GM23248 (cell line): ENCODE results near the gene C11orf98. TPM values are rescaled to one million over a fixed set of nuclear protein-coding genes. Genes with fewer than 3 reads are reported as not detected.

Experiments
- DNase-seq: peaks from one replicate; pipeline ENCODE4 v3.0.0-alpha.2; 2015
- H2AFZ ChIP-seq: fragments of 200-600 bp; sonication (generic); 2 replicates; pipeline ENCODE4 v1.6.1; 2016; ENCODE audit warnings: antibody characterized with exemption
- H3F3A ChIP-seq: fragments of 200-600 bp; sonication (generic); 2 replicates; pipeline ENCODE4 v1.6.1; 2016; ENCODE audit warnings: mild to moderate bottlenecking, antibody characterized with exemption, mixed run types; ENCODE audit not compliant: insufficient read depth
- H3K27ac ChIP-seq: fragments of 200-600 bp; sonication (generic); 2 replicates; pipeline ENCODE4 v1.5.1; 2016; ENCODE audit warnings: mild to moderate bottlenecking
- H3K27me3 ChIP-seq: fragments of 200-600 bp; sonication (generic); replicated peaks from 2 replicates; pipeline ENCODE4 v1.6.1; 2016; ENCODE audit warnings: mild to moderate bottlenecking; ENCODE audit not compliant: insufficient read depth
- H3K36me3 ChIP-seq: fragments of 200-600 bp; sonication (generic); 2 replicates; pipeline ENCODE4 v1.6.1; 2016; ENCODE audit warnings: low read depth, mild to moderate bottlenecking
- H3K4me1 ChIP-seq: fragments of 200-600 bp; sonication (generic); 2 replicates; pipeline ENCODE4 v1.6.1; 2016; ENCODE audit warnings: mild to moderate bottlenecking; ENCODE audit not compliant: insufficient read depth
- H3K4me2 ChIP-seq: fragments of 200-600 bp; sonication (generic); one replicate; pipeline ENCODE4 v1.6.1; 2016; ENCODE audit warnings: mild to moderate bottlenecking; ENCODE audit not compliant: unreplicated experiment
- H3K4me3 ChIP-seq: fragments of 200-600 bp; sonication (generic); 2 replicates; pipeline ENCODE4 v1.5.1; 2016; ENCODE audit warnings: mild to moderate bottlenecking
- H3K79me2 ChIP-seq: fragments of 200-600 bp; sonication (generic); 2 replicates; pipeline ENCODE4 v1.6.1; 2016; ENCODE audit warnings: mild to moderate bottlenecking; ENCODE audit not compliant: insufficient read depth
- H3K9ac ChIP-seq: fragments of 200-600 bp; sonication (generic); 2 replicates; pipeline ENCODE4 v1.6.1; 2016; ENCODE audit warnings: mild to moderate bottlenecking
- H3K9me2 ChIP-seq: fragments of 200-600 bp; sonication (generic); 2 replicates; pipeline ENCODE4 v1.6.1; 2016; ENCODE audit warnings: mixed run types, mild to moderate bottlenecking, moderate library complexity; ENCODE audit not compliant: insufficient read depth
- H3K9me3 ChIP-seq: fragments of 200-600 bp; sonication (generic); one replicate; pipeline ENCODE4 v1.6.1; 2017; ENCODE audit warnings: low read depth
- H4K20me1 ChIP-seq: fragments of 200-600 bp; sonication (generic); 2 replicates; pipeline ENCODE4 v1.6.0; 2016; ENCODE audit not compliant: insufficient read depth
- EZH2 ChIP-seq: fragments of 200-600 bp; sonication (generic); IDR thresholded peaks from 2 replicates; pipeline ENCODE4 v1.6.1; 2018; ENCODE audit warnings: antibody characterized with exemption, mild to moderate bottlenecking; ENCODE audit not compliant: insufficient read depth, poor library complexity, severe bottlenecking
- EZH2phosphoT487 ChIP-seq: fragments of 200-600 bp; sonication (generic); IDR thresholded peaks from 2 replicates; pipeline ENCODE4 v1.6.1; 2018; ENCODE audit warnings: antibody characterized with exemption, moderate library complexity, mild to moderate bottlenecking, low read depth; ENCODE audit not compliant: insufficient read depth
- WGBS, 2 experiments: methylation state at CpG; one replicate each; pipeline ENCODE4 v1.1.6; 2015 to 2017; ENCODE audit warnings: low lambda C conversion rate in 2 of 2, low coverage in 1 of 2; ENCODE audit errors: missing lambda C conversion rate in 2 of 2; 5-methylcytosine and 5-hydroxymethylcytosine counted together
- in situ Hi-C: fragments of 300-500 bp; cut with MboI; formaldehyde crosslinking; loops from 2 replicates; pipeline ENCODE4 v1.15.0; 2020
- polyA plus RNA-seq: library from polyadenylated mRNA; unstranded; fragments of >200 nt; fragmentation: Nextera tagmentation; extraction: Ambion mirVana; gene quantifications from 2 replicates; pipeline ENCODE4 v1.2.1, GENCODE V29; 2016
- total RNA-seq: library from RNA; depleted of rRNA; stranded (reverse); fragments of >200 nt; shearing (Covaris generic); gene quantifications from 2 replicates; pipeline ENCODE4 v1.2.3, GENCODE V29; 2014

The C11orf98 gene
- total and polyA plus RNA-seq, 2 experiments from 2014 or later, result 24.2 to 76.8 TPM

- no peaks in the 10 kb centered on the region for H3K27me3 ChIP-seq
- peak overlapping the region; percentile 90 for H3K4me2 ChIP-seq
- H3F3A ChIP-seq, result peaks cover 30% of the 10 kb centered on the region
- peaks cover 56% of the 10 kb centered on the region for H3K79me2 ChIP-seq
- DNase-seq, result peak; percentile 80
- no peaks in the 10 kb centered on the region for H3K9me2 ChIP-seq
- no peaks in the 10 kb centered on the region for H3K9me3 ChIP-seq
- peaks cover 12% of the 10 kb centered on the region for H3K4me1 ChIP-seq
- 0 out of 2 replicates have a peak, but pooled peaks cover 5% of the 10 kb centered on the region for H3K36me3 ChIP-seq
- H3K27ac ChIP-seq, result peak overlapping the region; percentile 72
- no peak for TF ChIP-seq EZH2phosphoT487
- TF ChIP-seq EZH2, result no peak
- peak overlapping the region; percentile 87 for H3K9ac ChIP-seq
- no peaks in the 10 kb centered on the region for H4K20me1 ChIP-seq
- in situ Hi-C loops, result no loop called here
- peak overlapping the region; percentile 84 for H3K4me3 ChIP-seq
- 0 to 1% methylated on average over 32 to 39 of the region's 39 CpGs for whole genome bisulfite sequencing, 2 experiments
- no peak overlapping the region for H2AFZ ChIP-seq
These were observed 719 bp upstream of the C11orf98 start for GRCh38 chr11:62665599-62666258.

GRCh38 chr11:62664405-62665074 lies 470 bp downstream of the C11orf98 start:
- 3% methylated on average over 36 of the region's 36 CpGs for WGBS, 2 experiments
- in situ Hi-C loops, result no loop called here
- peak; percentile 71 for DNase-seq

GRCh38 chr11:62656796-62657429 lies 8.1 kb downstream of the C11orf98 start:
- in situ Hi-C loops, result no loop called here
- no peaks in the 10 kb centered on the region for H3K9me3 ChIP-seq
- no peak overlapping the region for H3K4me2 ChIP-seq
- DNase-seq, result no peak
- no peak for TF ChIP-seq EZH2
- TF ChIP-seq EZH2phosphoT487, result no peak
- no peak overlapping the region for H3K9ac ChIP-seq
- H3K4me3 ChIP-seq, result no peak overlapping the region
- WGBS, 2 experiments, result 46 to 61% methylated on average over 5 of the region's 5 CpGs
- no peaks in the 10 kb centered on the region for H3K36me3 ChIP-seq
- no peaks in the 10 kb centered on the region for H3K9me2 ChIP-seq
- H3K79me2 ChIP-seq, result peaks cover 12% of the 10 kb centered on the region
- H3K27ac ChIP-seq, result no peak overlapping the region
- no peaks in the 10 kb centered on the region for H3K27me3 ChIP-seq
- peak overlapping the region; percentile 5; the same call in 1 of the 2 replicates for H2AFZ ChIP-seq
- H4K20me1 ChIP-seq, result no peaks in the 10 kb centered on the region
- H3F3A ChIP-seq, result no peaks in the 10 kb centered on the region
- peaks cover 5% of the 10 kb centered on the region for H3K4me1 ChIP-seq

More at GRCh38 chr11:62664405-62665074, 470 bp downstream of the C11orf98 start:
- Histone ChIP-seq H4K20me1 (no peaks in the 10 kb centered on the region), H3F3A (peaks cover 20% of the 10 kb centered on the region), H3K4me2 (peak overlapping the region; percentile 88), H3K9me3 (no peaks in the 10 kb centered on the region), H3K4me3 (peak overlapping the region; percentile 84), H3K9me2 (no peaks in the 10 kb centered on the region), H3K27me3 (no peaks in the 10 kb centered on the region), H3K27ac (peak overlapping the region; percentile 72), H3K9ac (peak overlapping the region; percentile 87), H3K79me2 (peaks cover 47% of the 10 kb centered on the region), H3K36me3 (0 out of 2 replicates have a peak, but pooled peaks cover 5% of the 10 kb centered on the region), H2AFZ (peak overlapping the region; percentile 84), H3K4me1 (peaks cover 12% of the 10 kb centered on the region)
- TF ChIP-seq EZH2phosphoT487 (no peak), EZH2 (no peak)

GRCh38 chr11:62654297-62654696 lies 10.7 kb downstream of the C11orf98 start:
- H3K27me3 ChIP-seq, result no peaks in the 10 kb centered on the region
- no peak overlapping the region for H3K4me2 ChIP-seq
- in situ Hi-C loops, result no loop called here
- no peaks in the 10 kb centered on the region for H3K9me3 ChIP-seq
- H3K27ac ChIP-seq, result no peak overlapping the region
- peaks cover 38% of the 10 kb centered on the region for H3K79me2 ChIP-seq
- no peaks in the 10 kb centered on the region for H4K20me1 ChIP-seq
- DNase-seq, result no peak
- H2AFZ ChIP-seq, result 0 out of 2 replicates have a peak overlapping the region, but pooled peaks have one; percentile 27
- TF ChIP-seq EZH2phosphoT487, result no peak
- no peak for TF ChIP-seq EZH2
- no peak overlapping the region for H3K4me3 ChIP-seq
- H3K9me2 ChIP-seq, result no peaks in the 10 kb centered on the region
- WGBS, 2 experiments, result 97 to 99% methylated on average over 11 of the region's 11 CpGs
- H3K36me3 ChIP-seq, result no peaks in the 10 kb centered on the region
- H3K9ac ChIP-seq, result no peak overlapping the region
- H3K4me1 ChIP-seq, result peaks cover 11% of the 10 kb centered on the region
- H3F3A ChIP-seq, result no peaks in the 10 kb centered on the region
